ENCODE measurements around the gene STK32A.

Gene STK32A

DNA sequence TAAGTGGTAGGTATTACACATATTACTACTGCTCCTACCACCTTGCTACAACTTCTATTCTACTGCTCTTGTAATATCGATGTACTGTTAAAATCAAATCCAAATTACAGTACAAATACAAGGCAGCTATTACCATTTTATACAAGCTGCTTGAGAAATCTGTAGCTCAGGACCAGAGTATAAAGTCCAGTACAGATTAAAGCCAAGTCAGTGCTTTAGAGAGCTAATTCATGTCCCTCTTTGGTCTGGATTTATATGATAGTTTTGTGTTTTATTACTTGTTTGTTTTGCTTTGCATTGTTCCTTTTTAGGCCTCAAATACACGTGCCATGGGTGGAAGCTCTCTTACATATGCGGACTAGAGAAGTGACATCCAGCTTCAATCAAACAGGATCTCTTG, 199.2 kb downstream of the STK32A start:
- H3K27me3 ChIP-seq (ENCODE audit: insufficient read depth, low read length): peaks cover 4% of the 10 kb centered on the region; the same call in 1 of the 2 replicates
- TF ChIP-seq, protein P1, sequence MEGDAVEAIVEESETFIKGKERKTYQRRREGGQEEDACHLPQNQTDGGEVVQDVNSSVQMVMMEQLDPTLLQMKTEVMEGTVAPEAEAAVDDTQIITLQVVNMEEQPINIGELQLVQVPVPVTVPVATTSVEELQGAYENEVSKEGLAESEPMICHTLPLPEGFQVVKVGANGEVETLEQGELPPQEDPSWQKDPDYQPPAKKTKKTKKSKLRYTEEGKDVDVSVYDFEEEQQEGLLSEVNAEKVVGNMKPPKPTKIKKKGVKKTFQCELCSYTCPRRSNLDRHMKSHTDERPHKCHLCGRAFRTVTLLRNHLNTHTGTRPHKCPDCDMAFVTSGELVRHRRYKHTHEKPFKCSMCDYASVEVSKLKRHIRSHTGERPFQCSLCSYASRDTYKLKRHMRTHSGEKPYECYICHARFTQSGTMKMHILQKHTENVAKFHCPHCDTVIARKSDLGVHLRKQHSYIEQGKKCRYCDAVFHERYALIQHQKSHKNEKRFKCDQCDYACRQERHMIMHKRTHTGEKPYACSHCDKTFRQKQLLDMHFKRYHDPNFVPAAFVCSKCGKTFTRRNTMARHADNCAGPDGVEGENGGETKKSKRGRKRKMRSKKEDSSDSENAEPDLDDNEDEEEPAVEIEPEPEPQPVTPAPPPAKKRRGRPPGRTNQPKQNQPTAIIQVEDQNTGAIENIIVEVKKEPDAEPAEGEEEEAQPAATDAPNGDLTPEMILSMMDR (IDR thresholded peaks at IDR 0.05; ENCODE audit: low read length): no peak
- H3K4me1 ChIP-seq (ENCODE audit: insufficient read depth, low read length, severe bottlenecking): no peaks in the 10 kb centered on the region
- no peaks in the 10 kb centered on the region for H3K9me2 ChIP-seq (ENCODE audit: low read depth, low read length)
- no peak overlapping the region for H3K4me2 ChIP-seq (ENCODE audit: low read length)
- no peaks in the 10 kb centered on the region for H3K79me2 ChIP-seq (ENCODE audit: insufficient read depth, low read length)
- no peak overlapping the region for H2AFZ ChIP-seq (ENCODE audit: low read length)
- H3K9me3 ChIP-seq (ENCODE audit: low read length): no peaks in the 10 kb centered on the region
- no peak overlapping the region for H3K27ac ChIP-seq (ENCODE audit: low read depth, low read length, poor library complexity, severe bottlenecking)
- no peaks in the 10 kb centered on the region for H4K20me1 ChIP-seq (ENCODE audit: insufficient read depth, low read length)
- no peaks in the 10 kb centered on the region for H3F3A ChIP-seq (ENCODE audit: insufficient read depth, low read length)
- H3K36me3 ChIP-seq (ENCODE audit: insufficient read depth, low read length): no peaks in the 10 kb centered on the region
- no peak overlapping the region for H3K4me3 ChIP-seq (ENCODE audit: low read depth, low read length, poor library complexity, severe bottlenecking)
- H3K9ac ChIP-seq (ENCODE audit: low read length): no peak overlapping the region

DNA sequence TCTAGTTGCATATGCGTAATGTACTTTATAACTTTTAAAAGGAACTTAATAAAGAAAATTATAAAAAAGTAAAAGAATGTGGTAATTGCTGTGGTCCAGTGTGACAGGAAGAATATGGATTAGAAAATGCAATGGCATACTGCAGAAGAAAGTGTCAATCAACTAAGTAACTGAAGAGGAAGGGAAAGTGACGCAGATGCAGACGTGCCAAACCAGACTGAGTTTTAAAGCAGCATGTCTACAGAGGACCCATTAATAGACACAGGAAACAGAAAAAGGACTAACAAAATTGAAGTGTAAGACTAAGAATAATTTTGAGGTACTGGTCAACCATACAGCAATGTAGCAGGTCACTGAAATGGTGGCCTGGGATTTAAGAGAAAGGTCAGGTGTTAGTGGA, 201.8 kb downstream of the STK32A start:
- H3K9ac ChIP-seq (ENCODE audit: low read length): no peak overlapping the region
- no peak overlapping the region for H3K4me2 ChIP-seq (ENCODE audit: low read length)
- no peak for TF ChIP-seq EZH2 (IDR thresholded peaks at IDR 0.05; ENCODE audit: borderline replicate concordance, low read length)
- TF ChIP-seq, protein P1 (IDR thresholded peaks at IDR 0.05; ENCODE audit: low read length): no peak
- H3K4me1 ChIP-seq (ENCODE audit: insufficient read depth, low read length, severe bottlenecking): no peaks in the 10 kb centered on the region
- no peaks in the 10 kb centered on the region for H3F3A ChIP-seq (ENCODE audit: insufficient read depth, low read length)
- peaks cover 4% of the 10 kb centered on the region; the same call in 1 of the 2 replicates for H3K27me3 ChIP-seq (ENCODE audit: insufficient read depth, low read length)
- H3K9me3 ChIP-seq (ENCODE audit: low read length): no peaks in the 10 kb centered on the region
- H3K27ac ChIP-seq (ENCODE audit: low read depth, low read length, poor library complexity, severe bottlenecking): no peak overlapping the region
- H3K79me2 ChIP-seq (ENCODE audit: insufficient read depth, low read length): no peaks in the 10 kb centered on the region
- H3K9me2 ChIP-seq (ENCODE audit: low read depth, low read length): no peaks in the 10 kb centered on the region
- H2AFZ ChIP-seq (ENCODE audit: low read length): no peak overlapping the region
- no peak overlapping the region for H3K4me3 ChIP-seq (ENCODE audit: low read depth, low read length, poor library complexity, severe bottlenecking)
- H3K36me3 ChIP-seq (ENCODE audit: insufficient read depth, low read length): no peaks in the 10 kb centered on the region
- H4K20me1 ChIP-seq (ENCODE audit: insufficient read depth, low read length): no peaks in the 10 kb centered on the region

DNA sequence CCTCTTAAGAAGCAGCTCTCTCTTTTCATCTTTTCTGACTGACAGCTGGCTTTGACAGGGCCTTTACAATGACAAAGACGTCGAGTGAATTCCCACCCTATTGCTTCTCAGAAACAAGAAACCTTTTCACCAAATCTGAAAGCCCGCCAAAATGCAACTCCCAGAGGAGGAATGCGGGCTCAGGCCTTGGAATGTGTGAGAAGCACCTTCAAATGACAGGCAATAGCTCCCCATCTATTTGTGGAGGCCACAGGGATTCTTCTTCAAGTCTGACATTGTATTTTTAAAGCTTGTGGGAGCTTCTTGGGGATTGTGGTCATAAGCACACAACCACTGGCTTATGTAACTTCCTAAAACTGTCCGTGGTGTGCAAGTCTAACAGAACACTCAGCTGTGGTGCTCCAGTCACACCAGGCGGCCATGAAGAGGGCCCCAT, 202.4 kb downstream of the STK32A start:
- Histone ChIP-seq H3K9me3 (ENCODE audit: low read length) (no peaks in the 10 kb centered on the region), H3K4me1 (ENCODE audit: insufficient read depth, low read length, severe bottlenecking) (no peaks in the 10 kb centered on the region), H4K20me1 (ENCODE audit: insufficient read depth, low read length) (no peaks in the 10 kb centered on the region), H3K27ac (ENCODE audit: low read depth, low read length, poor library complexity, severe bottlenecking) (no peak overlapping the region), H3K79me2 (ENCODE audit: insufficient read depth, low read length) (no peaks in the 10 kb centered on the region), H3K36me3 (ENCODE audit: insufficient read depth, low read length) (no peaks in the 10 kb centered on the region), H3K9ac (ENCODE audit: low read length) (no peak overlapping the region), H3K4me3 (ENCODE audit: low read depth, low read length, poor library complexity, severe bottlenecking) (no peak overlapping the region), H3K27me3 (ENCODE audit: insufficient read depth, low read length) (peaks cover 4% of the 10 kb centered on the region; the same call in 1 of the 2 replicates), H3K4me2 (ENCODE audit: low read length) (no peak overlapping the region), H2AFZ (ENCODE audit: low read length) (no peak overlapping the region), H3F3A (ENCODE audit: insufficient read depth, low read length) (no peaks in the 10 kb centered on the region), H3K9me2 (ENCODE audit: low read depth, low read length) (no peaks in the 10 kb centered on the region)
- TF ChIP-seq, protein P1 (IDR thresholded peaks at IDR 0.05; ENCODE audit: low read length): no peak
- TF ChIP-seq EZH2 (IDR thresholded peaks at IDR 0.05; ENCODE audit: borderline replicate concordance, low read length): no peak
